Parathyroid adenoma (tissue), 2 donors: Measurements from ENCODE around the gene GALNT9.

Experiments used
- H2AFZ ChIP-seq: fragments of 300-600 bp; sonication (generic); one replicate; pipeline ENCODE4 v1.7.0; 2017; ENCODE audit warnings: antibody characterized with exemption, mild to moderate bottlenecking
- H3K27ac ChIP-seq: fragments of 300-600 bp; sonication (generic); one replicate; pipeline ENCODE4 v1.7.0; 2017
- H3K27me3 ChIP-seq: fragments of 300-600 bp; sonication (generic); one replicate; pipeline ENCODE4 v1.7.0; 2017; ENCODE audit warnings: low read length; ENCODE audit not compliant: control insufficient read depth, insufficient read depth
- H3K36me3 ChIP-seq: fragments of 300-600 bp; sonication (generic); one replicate; pipeline ENCODE4 v1.7.0; 2017; ENCODE audit warnings: low read length; ENCODE audit not compliant: control insufficient read depth, insufficient read depth
- H3K4me1 ChIP-seq: fragments of 300-600 bp; sonication (generic); one replicate; pipeline ENCODE4 v1.7.0; 2017; ENCODE audit warnings: control low read depth
- H3K4me2 ChIP-seq: fragments of 300-600 bp; sonication (generic); one replicate; pipeline ENCODE4 v1.7.0; 2017; ENCODE audit warnings: low read length
- H3K4me3 ChIP-seq: fragments of 300-600 bp; sonication (generic); one replicate; pipeline ENCODE4 v1.7.0; 2017; ENCODE audit warnings: low read depth, low read length
- H3K79me2 ChIP-seq: fragments of 300-600 bp; sonication (generic); one replicate; pipeline ENCODE4 v1.7.0; 2017; ENCODE audit warnings: control low read depth
- H3K9ac ChIP-seq: fragments of 300-600 bp; sonication (generic); one replicate; pipeline ENCODE4 v1.7.0; 2017; ENCODE audit warnings: mild to moderate bottlenecking
- H3K9me3 ChIP-seq: fragments of 300-600 bp; sonication (generic); one replicate; pipeline ENCODE4 v1.7.0; 2017; ENCODE audit warnings: low read length; ENCODE audit not compliant: control insufficient read depth
- TF ChIP-seq, protein P1 (sequence below): fragments of 300-600 bp; sonication (generic); IDR thresholded peaks from one replicate; pipeline ENCODE4 v1.7.0; 2017; ENCODE audit warnings: antibody characterized with exemption, mild to moderate bottlenecking
- donor health status: primary hyperparathyroidism.

GALNT9 gene

DNA sequence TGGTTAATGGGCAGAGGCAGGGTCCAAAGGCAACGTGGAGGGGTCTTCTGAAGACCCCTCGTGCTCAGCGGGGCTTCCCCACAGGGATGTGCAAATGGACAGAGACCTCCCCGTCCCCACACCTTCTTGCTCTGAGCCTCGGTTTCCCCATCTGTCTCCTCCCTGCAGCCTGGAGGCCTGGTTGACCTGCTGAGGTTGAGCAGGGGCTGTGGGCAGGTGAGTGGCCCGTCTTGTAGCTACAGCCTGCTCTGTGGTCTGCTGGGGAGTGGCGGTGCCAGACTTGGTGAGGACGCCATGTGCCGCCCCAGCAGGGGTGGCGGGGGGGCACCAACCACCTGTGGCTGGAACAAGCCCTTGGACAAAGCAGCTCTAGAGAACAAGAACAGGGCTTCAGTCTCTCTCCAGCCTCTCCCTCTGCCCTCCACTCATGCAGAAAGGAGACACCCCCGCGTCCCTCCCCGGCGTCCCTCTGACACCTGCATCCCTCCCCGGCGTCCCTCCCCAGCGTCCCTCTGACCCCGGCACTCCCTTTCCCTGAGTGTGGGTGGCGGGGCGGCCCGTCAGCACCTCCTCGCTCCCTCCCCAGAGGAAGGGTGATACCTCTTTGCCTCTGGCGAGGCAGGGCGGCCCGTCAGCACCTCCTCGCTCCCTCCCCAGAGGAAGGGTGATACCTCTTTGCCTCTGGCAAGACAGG lies 101.5 kb downstream of the GALNT9 start:
- H3K4me3 ChIP-seq: no peak overlapping the region
- H3K9ac ChIP-seq: no peak overlapping the region
- H3K27ac ChIP-seq: no peak overlapping the region
- no peak overlapping the region for H2AFZ ChIP-seq
- peaks cover 4% of the 10 kb centered on the region for H3K27me3 ChIP-seq
- no peaks in the 10 kb centered on the region for H3K36me3 ChIP-seq
- TF ChIP-seq, protein P1, sequence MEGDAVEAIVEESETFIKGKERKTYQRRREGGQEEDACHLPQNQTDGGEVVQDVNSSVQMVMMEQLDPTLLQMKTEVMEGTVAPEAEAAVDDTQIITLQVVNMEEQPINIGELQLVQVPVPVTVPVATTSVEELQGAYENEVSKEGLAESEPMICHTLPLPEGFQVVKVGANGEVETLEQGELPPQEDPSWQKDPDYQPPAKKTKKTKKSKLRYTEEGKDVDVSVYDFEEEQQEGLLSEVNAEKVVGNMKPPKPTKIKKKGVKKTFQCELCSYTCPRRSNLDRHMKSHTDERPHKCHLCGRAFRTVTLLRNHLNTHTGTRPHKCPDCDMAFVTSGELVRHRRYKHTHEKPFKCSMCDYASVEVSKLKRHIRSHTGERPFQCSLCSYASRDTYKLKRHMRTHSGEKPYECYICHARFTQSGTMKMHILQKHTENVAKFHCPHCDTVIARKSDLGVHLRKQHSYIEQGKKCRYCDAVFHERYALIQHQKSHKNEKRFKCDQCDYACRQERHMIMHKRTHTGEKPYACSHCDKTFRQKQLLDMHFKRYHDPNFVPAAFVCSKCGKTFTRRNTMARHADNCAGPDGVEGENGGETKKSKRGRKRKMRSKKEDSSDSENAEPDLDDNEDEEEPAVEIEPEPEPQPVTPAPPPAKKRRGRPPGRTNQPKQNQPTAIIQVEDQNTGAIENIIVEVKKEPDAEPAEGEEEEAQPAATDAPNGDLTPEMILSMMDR: no peak
- H3K4me1 ChIP-seq: no peaks in the 10 kb centered on the region
- no peaks in the 10 kb centered on the region for H3K79me2 ChIP-seq
- no peaks in the 10 kb centered on the region for H3K9me3 ChIP-seq
- H3K4me2 ChIP-seq: no peak overlapping the region

DNA sequence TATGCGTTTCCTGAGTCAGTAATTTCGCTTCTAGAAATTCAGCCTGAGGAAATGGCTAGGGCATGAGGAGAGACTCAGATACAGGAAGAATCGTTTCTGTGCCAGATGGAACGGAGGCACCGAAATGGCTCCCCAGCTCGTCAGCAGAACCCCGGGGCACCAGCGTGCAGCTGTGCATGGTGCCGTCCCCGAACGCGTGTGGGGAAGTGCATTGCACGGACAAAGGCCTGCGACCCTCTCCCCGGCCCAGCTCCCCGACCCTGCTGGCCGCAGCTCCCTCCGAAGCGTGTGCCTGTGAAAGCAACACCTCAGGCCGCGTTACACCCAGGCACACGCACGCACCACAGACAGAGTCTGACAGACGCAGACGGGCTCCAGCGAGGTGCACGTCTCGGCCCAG lies 102.3 kb downstream of the GALNT9 start:
- Histone ChIP-seq H2AFZ (no peak overlapping the region), H3K9ac (no peak overlapping the region), H3K36me3 (no peaks in the 10 kb centered on the region), H3K4me1 (no peaks in the 10 kb centered on the region), H3K9me3 (no peaks in the 10 kb centered on the region), H3K79me2 (no peaks in the 10 kb centered on the region), H3K27ac (no peak overlapping the region), H3K4me2 (no peak overlapping the region), H3K27me3 (peaks cover 4% of the 10 kb centered on the region), H3K4me3 (no peak overlapping the region)
- TF ChIP-seq, protein P1: no peak

DNA sequence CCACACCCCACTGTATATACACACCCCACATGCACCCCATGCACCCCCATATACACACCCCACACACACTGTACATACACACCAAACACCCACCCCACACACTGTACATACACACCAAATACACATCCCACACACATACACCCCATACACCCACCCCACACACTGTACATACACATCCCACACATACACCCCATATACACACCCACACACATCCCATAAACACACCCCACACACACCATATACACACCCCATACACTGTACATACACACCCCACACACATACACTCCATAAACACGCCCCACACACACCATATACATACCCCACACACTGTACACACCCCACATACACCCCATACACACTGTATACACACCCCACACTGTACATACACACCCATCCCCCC lies 102.8 kb downstream of the GALNT9 start:
- no peak overlapping the region for H3K4me3 ChIP-seq
- no peak overlapping the region for H3K9ac ChIP-seq
- H3K4me2 ChIP-seq: no peak overlapping the region
- no peak overlapping the region for H3K27ac ChIP-seq
- H3K79me2 ChIP-seq: no peaks in the 10 kb centered on the region
- H2AFZ ChIP-seq: no peak overlapping the region
- H3K27me3 ChIP-seq: peaks cover 4% of the 10 kb centered on the region
- no peaks in the 10 kb centered on the region for H3K36me3 ChIP-seq
- TF ChIP-seq, protein P1: no peak
- no peaks in the 10 kb centered on the region for H3K9me3 ChIP-seq
- peaks cover 2% of the 10 kb centered on the region for H3K4me1 ChIP-seq

DNA sequence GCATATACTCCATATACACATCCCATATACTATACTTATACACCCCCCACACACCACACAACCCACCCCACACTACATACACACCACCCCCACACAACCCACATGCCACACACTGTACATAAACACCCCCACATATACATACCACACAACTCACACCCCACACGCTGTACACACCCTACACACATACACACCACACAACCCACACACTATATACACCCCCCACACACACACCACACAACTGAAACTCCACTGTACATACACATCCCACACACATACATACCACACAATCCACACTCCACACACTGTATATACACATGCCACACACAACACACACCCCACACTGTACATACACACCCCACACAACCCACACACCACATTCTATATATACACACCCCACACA lies 104.2 kb downstream of the GALNT9 start:
- Histone ChIP-seq H2AFZ (no peak overlapping the region), H3K27ac (no peak overlapping the region), H3K27me3 (peaks cover 4% of the 10 kb centered on the region), H3K9me3 (no peaks in the 10 kb centered on the region), H3K9ac (no peak overlapping the region), H3K4me1 (peaks cover 3% of the 10 kb centered on the region), H3K36me3 (no peaks in the 10 kb centered on the region), H3K4me3 (no peak overlapping the region), H3K79me2 (no peaks in the 10 kb centered on the region), H3K4me2 (no peak overlapping the region)
- TF ChIP-seq, protein P1: no peak

DNA sequence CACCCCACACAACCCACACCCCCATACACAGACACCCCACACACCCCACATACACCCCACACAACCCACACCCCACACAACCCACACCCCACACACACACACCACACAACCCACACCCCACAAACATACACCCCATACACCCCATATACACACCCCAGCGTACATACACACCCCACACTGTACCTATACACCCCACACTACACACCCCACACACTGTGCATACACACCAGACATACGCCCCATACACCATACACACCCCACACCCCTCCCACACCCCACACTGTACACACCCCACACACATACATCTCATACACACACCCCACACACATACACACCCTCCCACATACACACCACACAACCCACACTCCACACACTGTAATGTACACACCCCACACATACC lies 104.9 kb downstream of the GALNT9 start:
- no peaks in the 10 kb centered on the region for H3K36me3 ChIP-seq
- no peak overlapping the region for H3K4me3 ChIP-seq
- H3K4me1 ChIP-seq: peaks cover 3% of the 10 kb centered on the region
- H3K79me2 ChIP-seq: no peaks in the 10 kb centered on the region
- TF ChIP-seq, protein P1: no peak
- no peak overlapping the region for H3K4me2 ChIP-seq
- H3K9ac ChIP-seq: no peak overlapping the region
- no peaks in the 10 kb centered on the region for H3K9me3 ChIP-seq
- H3K27me3 ChIP-seq: peaks cover 4% of the 10 kb centered on the region
- H3K27ac ChIP-seq: no peak overlapping the region
- H2AFZ ChIP-seq: no peak overlapping the region
